ENCODE data around the gene SNX4. TPM values are rescaled to one million over a fixed set of nuclear protein-coding genes. Genes with fewer than 3 reads are reported as not detected.

The SNX4 gene
- total RNA-seq, 1 experiment from 2014 or later = 43.6 TPM

DNA sequence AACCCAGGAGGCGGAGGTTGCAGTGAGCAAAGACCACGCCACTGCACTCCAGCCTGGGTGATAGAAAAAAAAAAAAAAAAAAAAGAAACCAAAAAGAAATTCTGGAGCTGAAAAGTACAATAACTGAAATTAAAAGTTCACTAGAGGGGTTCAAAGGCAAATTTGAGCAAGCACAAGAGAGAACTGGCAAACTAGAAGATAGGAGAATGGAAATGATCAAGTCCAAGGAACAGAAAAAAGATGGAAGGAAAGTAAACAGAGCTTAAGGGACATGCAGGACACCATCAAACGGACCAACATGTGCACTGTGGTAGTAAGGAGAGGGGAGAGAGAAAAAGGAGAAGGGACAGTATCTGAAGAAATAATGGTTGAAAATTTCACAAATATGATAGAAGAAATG, 12.9 kb downstream of the SNX4 start:
- Histone ChIP-seq H3K27ac (ENCODE audit: low read depth, low read length, poor library complexity, severe bottlenecking) (no peak overlapping the region), H3K9me3 (ENCODE audit: low read depth, low read length, poor library complexity, severe bottlenecking) (no peaks in the 10 kb centered on the region), H3K4me1 (ENCODE audit: insufficient read depth, low read length, poor library complexity, severe bottlenecking) (peaks cover 7% of the 10 kb centered on the region), H3K4me3 (ENCODE audit: low read depth, low read length, poor library complexity, severe bottlenecking) (no peak overlapping the region), H3K36me3 (ENCODE audit: insufficient read depth, low read length, poor library complexity, severe bottlenecking) (peaks cover 32% of the 10 kb centered on the region), H3K27me3 (replicated peaks; ENCODE audit: insufficient read depth, low read depth, low read length, poor library complexity) (no peaks in the 10 kb centered on the region)
- CTCF ChIA-PET = no interaction called here
- no TSS peak for BruUV-seq (replicated peaks)
- intact Hi-C loops (cut with micrococcal nuclease; ENCODE audit: unreplicated experiment) = no loop called here
- POLR2A ChIA-PET (ENCODE audit: low non-redundant PET) = no interaction called here
- TF ChIP-seq, protein P1, sequence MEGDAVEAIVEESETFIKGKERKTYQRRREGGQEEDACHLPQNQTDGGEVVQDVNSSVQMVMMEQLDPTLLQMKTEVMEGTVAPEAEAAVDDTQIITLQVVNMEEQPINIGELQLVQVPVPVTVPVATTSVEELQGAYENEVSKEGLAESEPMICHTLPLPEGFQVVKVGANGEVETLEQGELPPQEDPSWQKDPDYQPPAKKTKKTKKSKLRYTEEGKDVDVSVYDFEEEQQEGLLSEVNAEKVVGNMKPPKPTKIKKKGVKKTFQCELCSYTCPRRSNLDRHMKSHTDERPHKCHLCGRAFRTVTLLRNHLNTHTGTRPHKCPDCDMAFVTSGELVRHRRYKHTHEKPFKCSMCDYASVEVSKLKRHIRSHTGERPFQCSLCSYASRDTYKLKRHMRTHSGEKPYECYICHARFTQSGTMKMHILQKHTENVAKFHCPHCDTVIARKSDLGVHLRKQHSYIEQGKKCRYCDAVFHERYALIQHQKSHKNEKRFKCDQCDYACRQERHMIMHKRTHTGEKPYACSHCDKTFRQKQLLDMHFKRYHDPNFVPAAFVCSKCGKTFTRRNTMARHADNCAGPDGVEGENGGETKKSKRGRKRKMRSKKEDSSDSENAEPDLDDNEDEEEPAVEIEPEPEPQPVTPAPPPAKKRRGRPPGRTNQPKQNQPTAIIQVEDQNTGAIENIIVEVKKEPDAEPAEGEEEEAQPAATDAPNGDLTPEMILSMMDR (conservative IDR thresholded peaks at IDR 0.05; ENCODE audit: low read depth, low read length) = no peak
- TF ChIP-seq EZH2 (IDR thresholded peaks at IDR 0.05; ENCODE audit: borderline replicate concordance, low read depth, low read length, poor library complexity, severe bottlenecking) = no peak
- no peak for DNase-seq (ENCODE audit: low spot score)

DNA sequence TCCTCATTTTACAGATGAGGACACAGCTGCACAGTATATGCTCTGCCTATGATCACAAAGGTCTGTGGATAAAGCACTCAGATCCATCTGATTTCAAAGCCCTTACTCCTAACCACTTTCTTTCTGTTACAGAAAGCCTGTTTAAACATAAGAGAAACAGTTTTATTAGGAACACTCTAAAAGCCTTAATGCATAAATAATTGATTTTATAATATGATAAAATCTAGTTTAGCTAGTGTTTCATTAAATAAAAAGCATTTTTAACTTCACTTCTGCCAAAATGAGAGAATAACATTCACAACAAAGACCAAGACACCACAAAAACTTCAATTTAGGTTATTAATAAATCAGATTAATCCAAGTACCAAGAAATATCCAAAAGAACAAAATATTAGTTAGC, 21.4 kb downstream of the SNX4 start:
- no peak overlapping the region for H3K4me3 ChIP-seq (ENCODE audit: low read depth, low read length, poor library complexity, severe bottlenecking)
- DNase-seq (ENCODE audit: low spot score) = no peak
- H3K27me3 ChIP-seq (replicated peaks; ENCODE audit: insufficient read depth, low read depth, low read length, poor library complexity) = no peaks in the 10 kb centered on the region
- no peak overlapping the region for H3K27ac ChIP-seq (ENCODE audit: low read depth, low read length, poor library complexity, severe bottlenecking)
- H3K36me3 ChIP-seq (ENCODE audit: insufficient read depth, low read length, poor library complexity, severe bottlenecking) = peaks cover 34% of the 10 kb centered on the region
- H3K9me3 ChIP-seq (ENCODE audit: low read depth, low read length, poor library complexity, severe bottlenecking) = no peaks in the 10 kb centered on the region
- no TSS peak for BruUV-seq (replicated peaks)
- TF ChIP-seq, protein P1 (conservative IDR thresholded peaks at IDR 0.05; ENCODE audit: low read depth, low read length) = no peak
- no peak for TF ChIP-seq EZH2 (IDR thresholded peaks at IDR 0.05; ENCODE audit: borderline replicate concordance, low read depth, low read length, poor library complexity, severe bottlenecking)
- intact Hi-C loops (cut with micrococcal nuclease; ENCODE audit: unreplicated experiment) = no loop called here
- ChIA-PET CTCF (no interaction called here), POLR2A (ENCODE audit: low non-redundant PET) (no interaction called here)
- H3K4me1 ChIP-seq (ENCODE audit: insufficient read depth, low read length, poor library complexity, severe bottlenecking) = no peaks in the 10 kb centered on the region

DNA sequence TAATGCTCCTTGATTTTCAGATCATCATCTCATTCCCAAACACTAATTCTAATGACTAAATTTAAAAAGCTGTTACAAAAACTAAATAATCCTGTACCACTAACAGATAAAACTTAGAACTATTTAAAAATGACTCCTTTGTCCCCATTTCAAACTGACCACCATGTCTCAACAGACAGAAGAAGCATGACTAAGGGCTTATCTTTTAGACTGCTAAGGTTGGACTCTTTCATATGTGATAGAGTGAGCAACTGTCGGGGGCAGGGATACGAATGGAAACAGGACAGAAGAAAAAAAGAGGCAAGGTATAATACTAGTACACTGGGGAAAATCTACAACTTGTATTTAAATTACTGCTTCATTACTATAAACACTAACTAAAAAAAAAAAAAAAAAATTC, 23.3 kb downstream of the SNX4 start:
- ChIA-PET POLR2A (ENCODE audit: low non-redundant PET) (no interaction called here), CTCF (no interaction called here)
- TF ChIP-seq, protein P1 (conservative IDR thresholded peaks at IDR 0.05; ENCODE audit: low read depth, low read length) = no peak
- no peaks in the 10 kb centered on the region for H3K9me3 ChIP-seq (ENCODE audit: low read depth, low read length, poor library complexity, severe bottlenecking)
- intact Hi-C loops (cut with micrococcal nuclease; ENCODE audit: unreplicated experiment) = no loop called here
- no peaks in the 10 kb centered on the region for H3K4me1 ChIP-seq (ENCODE audit: insufficient read depth, low read length, poor library complexity, severe bottlenecking)
- no TSS peak for BruUV-seq (replicated peaks)
- H3K4me3 ChIP-seq (ENCODE audit: low read depth, low read length, poor library complexity, severe bottlenecking) = no peak overlapping the region
- peaks cover 41% of the 10 kb centered on the region for H3K36me3 ChIP-seq (ENCODE audit: insufficient read depth, low read length, poor library complexity, severe bottlenecking)
- no peak for DNase-seq (ENCODE audit: low spot score)
- no peak overlapping the region for H3K27ac ChIP-seq (ENCODE audit: low read depth, low read length, poor library complexity, severe bottlenecking)
- no peaks in the 10 kb centered on the region for H3K27me3 ChIP-seq (replicated peaks; ENCODE audit: insufficient read depth, low read depth, low read length, poor library complexity)
